ENCODE results near the gene MYH10. TPM values are rescaled to one million over a fixed set of nuclear protein-coding genes. Genes with fewer than 3 reads are reported as not detected.

The MYH10 gene
- total RNA-seq, 3 donors from 2014 or later = 4.3 to 23.8 (median 10.1) TPM

DNA sequence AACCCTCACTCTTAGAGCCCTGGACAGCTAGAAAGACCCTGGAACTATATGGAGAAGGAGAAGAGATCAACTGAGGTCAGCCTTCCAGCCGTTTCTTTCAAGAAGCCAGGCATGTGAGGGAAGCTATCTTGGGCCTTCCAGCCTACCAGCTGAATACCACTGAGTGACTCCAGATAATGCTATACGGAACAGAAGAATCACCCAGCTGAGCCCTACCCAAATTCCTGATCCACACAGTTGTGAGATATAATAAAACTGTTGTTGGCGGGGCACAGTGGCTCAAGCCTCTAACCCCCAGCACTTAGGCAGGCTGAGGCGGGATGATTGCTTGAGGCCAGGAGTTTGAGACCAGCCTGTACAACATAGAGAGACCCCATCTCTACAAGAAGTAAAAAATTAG, 26.2 kb upstream of the MYH10 start:
- Histone ChIP-seq H3K36me3 (ENCODE audit: low read depth) (no peaks in the 10 kb centered on the region), H3K9me3 (no peaks in the 10 kb centered on the region), H3K4me1 (ENCODE audit: low read depth) (no peaks in the 10 kb centered on the region), H3K4me3 (no peak overlapping the region)
- intact Hi-C loops (cut with DNase I, micrococcal nuclease) = no loop called here
- DNase-seq (no peak), ATAC-seq (no peak)
- TF ChIP-seq, protein P1, sequence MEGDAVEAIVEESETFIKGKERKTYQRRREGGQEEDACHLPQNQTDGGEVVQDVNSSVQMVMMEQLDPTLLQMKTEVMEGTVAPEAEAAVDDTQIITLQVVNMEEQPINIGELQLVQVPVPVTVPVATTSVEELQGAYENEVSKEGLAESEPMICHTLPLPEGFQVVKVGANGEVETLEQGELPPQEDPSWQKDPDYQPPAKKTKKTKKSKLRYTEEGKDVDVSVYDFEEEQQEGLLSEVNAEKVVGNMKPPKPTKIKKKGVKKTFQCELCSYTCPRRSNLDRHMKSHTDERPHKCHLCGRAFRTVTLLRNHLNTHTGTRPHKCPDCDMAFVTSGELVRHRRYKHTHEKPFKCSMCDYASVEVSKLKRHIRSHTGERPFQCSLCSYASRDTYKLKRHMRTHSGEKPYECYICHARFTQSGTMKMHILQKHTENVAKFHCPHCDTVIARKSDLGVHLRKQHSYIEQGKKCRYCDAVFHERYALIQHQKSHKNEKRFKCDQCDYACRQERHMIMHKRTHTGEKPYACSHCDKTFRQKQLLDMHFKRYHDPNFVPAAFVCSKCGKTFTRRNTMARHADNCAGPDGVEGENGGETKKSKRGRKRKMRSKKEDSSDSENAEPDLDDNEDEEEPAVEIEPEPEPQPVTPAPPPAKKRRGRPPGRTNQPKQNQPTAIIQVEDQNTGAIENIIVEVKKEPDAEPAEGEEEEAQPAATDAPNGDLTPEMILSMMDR (IDR thresholded peaks at IDR 0.05) = no peak

DNA sequence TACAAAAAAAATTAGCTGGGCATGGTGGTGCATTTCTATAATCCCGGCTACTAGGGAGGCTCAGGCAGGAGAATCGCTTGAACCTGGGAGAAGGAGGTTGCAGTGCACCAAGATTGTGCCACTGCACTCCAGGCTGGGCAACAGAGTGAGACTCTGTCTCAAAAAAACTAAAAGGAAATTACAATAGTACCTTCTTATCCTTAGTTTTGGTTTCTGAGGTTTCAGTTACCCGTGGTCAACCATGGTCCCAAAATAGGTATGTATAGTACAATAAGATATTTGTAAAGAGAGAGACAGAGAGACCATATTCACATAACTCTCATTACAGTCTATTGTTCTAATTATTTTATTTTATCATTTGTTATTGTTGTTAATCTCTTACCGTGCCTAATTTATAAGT, 24.3 kb upstream of the MYH10 start:
- DNase-seq = no peak
- no peaks in the 10 kb centered on the region for H3K36me3 ChIP-seq (ENCODE audit: low read depth)
- ATAC-seq = no peak
- intact Hi-C loops (cut with DNase I, micrococcal nuclease) = no loop called here
- no peak overlapping the region for H3K4me3 ChIP-seq
- H3K9me3 ChIP-seq = no peaks in the 10 kb centered on the region
- no peaks in the 10 kb centered on the region for H3K4me1 ChIP-seq (ENCODE audit: low read depth)
- TF ChIP-seq, protein P1 (IDR thresholded peaks at IDR 0.05) = no peak

DNA sequence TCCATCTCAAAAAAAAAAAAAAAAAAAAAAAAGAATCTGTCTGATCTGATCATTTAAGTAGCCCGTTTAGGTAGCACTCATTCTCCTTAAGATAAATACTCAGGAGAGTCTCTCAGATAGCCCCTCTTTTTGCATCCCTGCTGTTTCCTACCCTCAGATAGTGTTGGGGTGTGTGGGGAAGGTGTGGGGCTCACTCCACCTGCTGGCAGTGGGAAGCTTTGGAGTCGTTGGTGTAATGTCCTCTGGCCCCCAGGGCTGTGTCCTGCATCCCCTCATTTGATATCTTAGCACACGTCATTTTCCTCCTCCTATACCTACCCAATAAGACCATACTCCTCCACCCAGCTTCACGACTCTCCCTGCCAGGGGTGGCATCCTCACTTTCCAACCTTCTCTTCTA, 20.5 kb upstream of the MYH10 start:
- no peaks in the 10 kb centered on the region for H3K9me3 ChIP-seq
- intact Hi-C loops (cut with DNase I, micrococcal nuclease) = no loop called here
- no peaks in the 10 kb centered on the region for H3K4me1 ChIP-seq (ENCODE audit: low read depth)
- DNase-seq (no peak), ATAC-seq (no peak)
- TF ChIP-seq, protein P1 (IDR thresholded peaks at IDR 0.05) = no peak
- no peaks in the 10 kb centered on the region for H3K36me3 ChIP-seq (ENCODE audit: low read depth)
- H3K4me3 ChIP-seq = no peak overlapping the region

DNA sequence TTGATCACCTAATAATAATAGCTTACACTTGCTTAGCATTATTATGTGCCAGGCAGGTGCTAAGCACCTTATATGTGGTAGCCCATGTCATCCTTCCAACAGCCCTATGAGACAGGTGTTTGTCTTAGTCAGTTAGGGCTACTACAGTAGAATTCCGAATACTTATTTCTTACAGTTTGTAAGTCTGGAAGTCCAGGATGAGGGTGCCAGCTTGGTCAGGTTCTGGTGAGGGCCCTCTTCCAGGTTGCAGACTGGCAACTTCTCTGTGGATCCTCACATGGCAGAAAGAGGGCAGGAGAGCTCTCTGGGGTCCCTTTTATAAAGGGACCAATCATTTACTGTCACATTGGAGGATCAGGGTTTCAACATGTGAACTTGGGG, 19.6 kb upstream of the MYH10 start:
- intact Hi-C loops (cut with DNase I, micrococcal nuclease) = no loop called here
- Histone ChIP-seq H3K4me3 (no peak overlapping the region), H3K36me3 (ENCODE audit: low read depth) (no peaks in the 10 kb centered on the region), H3K4me1 (ENCODE audit: low read depth) (no peaks in the 10 kb centered on the region), H3K9me3 (no peaks in the 10 kb centered on the region)
- ATAC-seq (no peak), DNase-seq (no peak)
- TF ChIP-seq, protein P1 (IDR thresholded peaks at IDR 0.05) = no peak

DNA sequence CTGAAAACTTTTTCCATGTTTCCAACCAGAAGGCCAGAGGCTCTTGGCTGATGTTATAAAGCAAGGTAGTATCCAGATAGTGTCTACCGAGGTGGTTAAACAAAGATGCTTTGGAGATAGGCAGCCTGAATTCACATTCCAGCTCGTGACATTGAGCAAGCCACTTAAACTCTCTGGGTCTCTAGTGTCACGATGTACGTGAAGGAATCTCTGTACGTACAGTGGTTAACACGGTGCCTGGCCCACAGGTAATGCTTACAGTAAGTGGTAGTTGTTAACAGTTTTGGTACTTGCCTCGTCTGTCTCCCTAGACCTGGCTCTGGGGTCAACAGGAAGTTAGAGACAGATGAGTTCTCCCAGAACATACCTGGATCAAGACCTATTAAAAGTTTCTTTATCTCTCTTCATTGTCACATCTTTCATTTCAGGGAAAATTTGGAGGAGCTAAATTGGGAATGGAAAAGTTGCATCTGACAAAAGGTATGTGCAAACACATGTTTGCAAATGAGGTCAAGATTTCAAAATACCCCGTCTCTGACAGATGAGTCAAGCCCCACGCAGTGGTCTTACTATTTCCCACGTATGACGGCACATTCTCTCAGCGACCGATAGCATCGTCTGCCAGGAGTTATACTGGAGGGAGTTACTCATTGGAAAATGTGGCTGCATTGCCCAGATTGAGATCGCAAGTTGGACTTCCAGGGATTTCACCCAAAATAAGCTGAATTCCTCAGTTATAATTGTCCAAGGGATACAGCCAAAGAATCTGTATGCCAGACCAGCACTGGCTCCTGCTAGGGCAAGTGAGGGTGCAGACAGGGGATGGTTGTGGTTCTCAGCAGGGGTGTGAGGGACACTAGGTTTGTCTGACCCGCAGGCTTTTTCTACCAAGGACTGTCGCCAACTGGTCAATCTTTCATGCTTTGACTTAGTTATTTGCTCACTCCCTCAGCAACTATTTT, 18.9 kb upstream of the MYH10 start:
- ATAC-seq (no peak), DNase-seq (no peak)

More for the DNA sequence above, 18.9 kb upstream of the MYH10 start:
- H3K36me3 ChIP-seq (ENCODE audit: low read depth) = no peaks in the 10 kb centered on the region
- intact Hi-C loops (cut with DNase I, micrococcal nuclease) = no loop called here
- H3K9me3 ChIP-seq = no peaks in the 10 kb centered on the region
- TF ChIP-seq, protein P1 (IDR thresholded peaks at IDR 0.05) = no peak
- H3K4me3 ChIP-seq = no peak overlapping the region
- H3K4me1 ChIP-seq (ENCODE audit: low read depth) = no peaks in the 10 kb centered on the region

All from mucosa of descending colon (tissue), 3 donors.